GM19193 (cell line): Measurements from ENCODE around the gene KIF22.

Source experiments
- POLR2A ChIP-seq: IDR thresholded peaks from 4 replicates; pipeline ENCODE4 v1.6.1; 2011; ENCODE audit not compliant: insufficient read depth, insufficient read length; ENCODE audit errors: extremely low read depth

KIF22 gene

DNA sequence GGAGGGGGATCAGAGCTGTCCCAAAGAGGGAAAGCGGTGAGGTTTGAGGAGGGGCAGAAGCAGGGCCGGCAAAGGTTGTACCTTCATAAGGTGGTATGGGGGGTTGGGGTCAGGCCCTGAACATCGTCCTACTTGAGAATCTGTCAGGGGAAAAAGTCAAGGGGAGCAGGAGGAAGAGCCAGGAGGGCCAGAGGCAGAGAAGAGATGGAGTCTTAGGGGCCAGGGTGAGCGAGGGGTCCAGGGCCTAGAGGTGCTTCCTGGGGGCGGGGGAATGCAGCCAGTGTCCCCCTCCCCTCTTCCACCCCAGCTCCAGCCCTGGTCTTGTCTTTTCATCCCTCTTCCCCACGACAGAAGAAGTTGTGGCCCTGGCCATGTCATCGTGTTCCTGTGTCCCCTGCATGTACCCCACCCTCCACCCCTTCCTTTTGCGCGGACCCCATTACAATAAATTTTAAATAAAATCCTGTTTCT lies 20.2 kb downstream of the KIF22 start:
- TF ChIP-seq POLR2A = no peak

- no peak for TF ChIP-seq POLR2A
Observed at GRCh38 chr16:29811170-29811895, 20.8 kb downstream of the KIF22 start.

GRCh38 chr16:29811896-29812665 lies 21.5 kb downstream of the KIF22 start, which contains the start of gene PRRT2:
PRRT2 (plus strand) TSS chr16:29812193; CDS start chr16:29813055, 862 bp downstream.
- no peak for TF ChIP-seq POLR2A

DNA sequence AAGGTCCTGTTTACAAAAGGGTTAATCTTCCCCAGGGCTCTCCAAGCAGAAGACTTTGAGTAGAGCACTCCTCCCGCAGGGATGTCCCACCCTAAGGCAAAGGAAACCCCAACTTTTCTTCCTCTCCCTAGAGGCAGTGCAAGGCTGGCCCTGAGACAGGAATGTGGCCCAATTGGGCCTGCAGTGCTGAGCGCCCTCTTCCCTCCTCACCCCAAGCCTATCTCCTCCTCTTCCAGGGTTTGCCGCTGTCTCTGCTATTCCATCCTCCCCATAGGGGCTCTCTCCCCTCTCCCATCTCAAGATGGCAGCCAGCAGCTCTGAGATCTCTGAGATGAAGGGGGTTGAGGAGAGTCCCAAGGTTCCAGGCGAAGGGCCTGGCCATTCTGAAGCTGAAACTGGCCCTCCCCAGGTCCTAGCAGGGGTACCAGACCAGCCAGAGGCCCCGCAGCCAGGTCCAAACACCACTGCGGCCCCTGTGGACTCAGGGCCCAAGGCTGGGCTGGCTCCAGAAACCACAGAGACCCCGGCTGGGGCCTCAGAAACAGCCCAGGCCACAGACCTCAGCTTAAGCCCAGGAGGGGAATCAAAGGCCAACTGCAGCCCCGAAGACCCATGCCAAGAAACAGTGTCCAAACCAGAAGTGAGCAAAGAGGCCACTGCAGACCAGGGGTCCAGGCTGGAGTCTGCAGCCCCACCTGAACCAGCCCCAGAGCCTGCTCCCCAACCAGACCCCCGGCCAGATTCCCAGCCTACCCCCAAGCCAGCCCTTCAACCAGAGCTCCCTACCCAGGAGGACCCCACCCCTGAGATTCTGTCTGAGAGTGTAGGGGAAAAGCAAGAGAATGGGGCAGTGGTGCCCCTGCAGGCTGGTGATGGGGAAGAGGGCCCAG lies 22.4 kb downstream of the KIF22 start:
- no peak for TF ChIP-seq POLR2A

DNA sequence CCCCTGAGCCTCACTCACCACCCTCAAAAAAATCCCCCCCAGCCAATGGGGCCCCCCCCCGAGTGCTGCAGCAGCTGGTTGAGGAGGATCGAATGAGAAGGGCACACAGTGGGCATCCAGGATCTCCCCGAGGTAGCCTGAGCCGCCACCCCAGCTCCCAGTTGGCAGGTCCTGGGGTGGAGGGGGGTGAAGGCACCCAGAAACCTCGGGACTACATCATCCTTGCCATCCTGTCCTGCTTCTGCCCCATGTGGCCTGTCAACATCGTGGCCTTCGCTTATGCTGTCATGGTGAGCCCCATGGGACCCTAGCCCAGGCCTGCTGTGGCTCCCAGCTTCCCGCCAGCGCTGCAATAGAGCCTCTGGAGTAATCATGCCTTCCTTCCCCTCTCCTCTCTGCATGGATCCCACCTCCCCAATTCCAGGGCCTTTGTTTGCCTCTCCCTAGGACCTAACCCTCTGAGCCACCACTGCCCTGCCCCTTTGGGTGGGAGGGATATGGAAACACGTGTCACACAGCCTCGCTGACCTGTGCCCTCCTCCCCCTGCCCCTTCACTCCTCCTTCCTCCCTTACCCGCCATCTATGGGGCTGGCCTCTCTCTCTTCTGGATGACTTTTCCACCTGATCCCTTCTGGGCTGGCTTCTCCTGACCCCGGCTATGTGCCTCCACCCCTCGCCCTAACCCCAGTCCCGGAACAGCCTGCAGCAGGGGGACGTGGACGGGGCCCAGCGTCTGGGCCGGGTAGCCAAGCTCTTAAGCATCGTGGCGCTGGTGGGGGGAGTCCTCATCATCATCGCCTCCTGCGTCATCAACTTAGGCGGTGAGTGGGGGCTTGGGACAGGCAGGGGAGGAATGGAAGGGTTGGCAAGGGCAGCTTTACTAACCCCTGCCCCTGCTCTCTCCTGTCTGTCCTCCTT lies 23.4 kb downstream of the KIF22 start:
- TF ChIP-seq POLR2A = no peak

- TF ChIP-seq POLR2A = no peak
Observed at GRCh38 chr16:29814592-29814991, 24.0 kb downstream of the KIF22 start.

GRCh38 chr16:29815032-29815721 lies 24.6 kb downstream of the KIF22 start:
- no peak for TF ChIP-seq POLR2A

DNA sequence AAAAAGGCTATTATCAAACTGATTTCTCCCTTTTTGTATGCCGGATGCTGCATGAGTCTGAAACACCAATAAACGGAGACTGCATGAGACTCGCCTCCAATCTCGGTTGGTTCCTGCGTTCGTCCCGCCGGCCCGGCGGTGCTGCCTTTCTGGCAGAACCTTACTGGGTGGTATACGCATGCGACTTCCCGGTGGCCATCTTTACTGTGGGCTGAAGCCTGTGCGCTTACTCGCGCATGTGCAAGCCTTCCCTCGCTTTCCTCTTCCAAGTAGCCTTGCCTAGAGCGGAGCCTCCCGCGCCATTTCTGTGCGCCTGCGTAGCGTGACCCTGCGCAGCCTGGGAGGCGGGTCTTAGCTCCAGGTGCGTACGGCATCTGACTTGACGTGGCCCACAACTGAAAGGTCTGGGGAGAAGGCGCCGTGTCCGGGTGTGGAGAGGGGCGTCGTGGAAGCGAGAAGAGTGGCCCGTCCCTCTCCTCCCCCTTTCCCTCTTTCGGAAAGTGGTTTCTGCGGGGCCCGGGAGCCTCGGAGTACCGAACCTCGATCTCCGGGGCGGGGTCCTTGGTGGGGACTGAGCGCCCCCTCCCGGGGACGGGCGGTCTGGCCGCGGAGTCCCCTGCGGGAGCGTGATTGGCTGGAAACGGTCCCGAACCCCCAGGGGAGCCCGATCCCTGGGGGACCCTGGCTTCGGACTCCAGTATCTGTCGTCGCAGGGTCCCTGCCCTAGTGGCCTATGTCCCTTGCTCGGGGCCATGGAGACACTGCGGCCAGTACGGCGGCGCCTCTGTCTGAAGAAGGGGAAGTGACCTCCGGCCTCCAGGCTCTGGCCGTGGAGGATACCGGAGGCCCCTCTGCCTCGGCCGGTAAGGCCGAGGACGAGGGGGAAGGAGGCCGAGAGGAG lies 25.5 kb downstream of the KIF22 start, which contains the start of gene PAGR1:
Gene PAGR1 (plus strand): TSS at position 360 of the 901 bp plus-strand sequence. CDS start 374 bp downstream, at position 734.
- TF ChIP-seq POLR2A = peak; percentile 87

GRCh38 chr16:29816694-29817441 lies 26.3 kb downstream of the KIF22 start:
- TF ChIP-seq POLR2A = no peak

- TF ChIP-seq POLR2A = no peak
Observed at GRCh38 chr16:29818082-29818481, 27.5 kb downstream of the KIF22 start.

GRCh38 chr16:29819506-29819905 lies 29.0 kb downstream of the KIF22 start:
- TF ChIP-seq POLR2A = no peak
